Colonic mucosa (tissue), 4 donors: ENCODE data around the gene FPR3. TPM values are rescaled to one million over a fixed set of nuclear protein-coding genes. Genes with fewer than 3 reads are reported as not detected.

Experiments used
- DNase-seq: peaks from one replicate; pipeline ENCODE4 v3.0.0-alpha.2; 2020
- H3K27ac ChIP-seq: fragments of 200-600 bp; one replicate; pipeline ENCODE4 v1.8.0; 2021
- H3K27me3 ChIP-seq: fragments of 200-600 bp; one replicate; pipeline ENCODE4 v1.8.0; 2021
- H3K36me3 ChIP-seq: fragments of 200-600 bp; one replicate; pipeline ENCODE4 v1.8.0; 2021
- H3K4me1 ChIP-seq: fragments of 200-600 bp; one replicate; pipeline ENCODE4 v1.8.0; 2021; ENCODE audit warnings: mild to moderate bottlenecking
- H3K4me3 ChIP-seq: fragments of 200-600 bp; one replicate; pipeline ENCODE4 v1.8.0; 2021
- H3K9ac ChIP-seq, 2 donors: one replicate each; pipeline ENCODE4 v1.7.0; 2013; ENCODE audit warnings: control low read depth in 2 of 2, low read depth in 2 of 2, low read length in 2 of 2
- H3K9me3 ChIP-seq: fragments of 200-600 bp; one replicate; pipeline ENCODE4 v1.8.0; 2021
- intact Hi-C: fragments of 100-400 bp; cut with DNase I; formaldehyde crosslinking; loops from one replicate; pipeline ENCODE4 v1.14.1; 2022
- total RNA-seq, 2 donors: library from RNA; stranded (reverse); fragmentation: NEBNext Ultra II Directional in 1 of 2; extraction: Animal tissue kit (Norgen Biotek cat#: 25700) in 1 of 2; gene quantifications; one replicate each; pipeline ENCODE4 v1.2.1, GENCODE V29; 2021
- TF ChIP-seq, protein P1 (sequence below): fragments of 200-600 bp; IDR thresholded peaks from one replicate; pipeline ENCODE4 v1.8.0; 2022; ENCODE audit warnings: antibody characterized with exemption, mild to moderate bottlenecking
- donor health status: healthy.
- donor health status: DM: no; HTN: no; CAD: no.
- donor health status: DM: no; HTN: no; CAD: no.

FPR3 gene
- total RNA-seq, 2 donors from 2014 or later: 1.3 to 7.1 TPM

- TF ChIP-seq, protein P1, sequence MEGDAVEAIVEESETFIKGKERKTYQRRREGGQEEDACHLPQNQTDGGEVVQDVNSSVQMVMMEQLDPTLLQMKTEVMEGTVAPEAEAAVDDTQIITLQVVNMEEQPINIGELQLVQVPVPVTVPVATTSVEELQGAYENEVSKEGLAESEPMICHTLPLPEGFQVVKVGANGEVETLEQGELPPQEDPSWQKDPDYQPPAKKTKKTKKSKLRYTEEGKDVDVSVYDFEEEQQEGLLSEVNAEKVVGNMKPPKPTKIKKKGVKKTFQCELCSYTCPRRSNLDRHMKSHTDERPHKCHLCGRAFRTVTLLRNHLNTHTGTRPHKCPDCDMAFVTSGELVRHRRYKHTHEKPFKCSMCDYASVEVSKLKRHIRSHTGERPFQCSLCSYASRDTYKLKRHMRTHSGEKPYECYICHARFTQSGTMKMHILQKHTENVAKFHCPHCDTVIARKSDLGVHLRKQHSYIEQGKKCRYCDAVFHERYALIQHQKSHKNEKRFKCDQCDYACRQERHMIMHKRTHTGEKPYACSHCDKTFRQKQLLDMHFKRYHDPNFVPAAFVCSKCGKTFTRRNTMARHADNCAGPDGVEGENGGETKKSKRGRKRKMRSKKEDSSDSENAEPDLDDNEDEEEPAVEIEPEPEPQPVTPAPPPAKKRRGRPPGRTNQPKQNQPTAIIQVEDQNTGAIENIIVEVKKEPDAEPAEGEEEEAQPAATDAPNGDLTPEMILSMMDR: no peak
- no peak overlapping the region for H3K4me3 ChIP-seq
- H3K36me3 ChIP-seq: no peaks in the 10 kb centered on the region
- intact Hi-C loops: no loop called here
- no peak overlapping the region for H3K27ac ChIP-seq
- H3K4me1 ChIP-seq: no peaks in the 10 kb centered on the region
- no peaks in the 10 kb centered on the region for H3K9me3 ChIP-seq
- H3K27me3 ChIP-seq: no peaks in the 10 kb centered on the region
- no peak overlapping the region for H3K9ac ChIP-seq
- DNase-seq: no peak
Observed at GRCh38 chr19:51816711-51817110, 21.8 kb downstream of the FPR3 start.

- Histone ChIP-seq H3K9ac (no peak overlapping the region), H3K36me3 (no peaks in the 10 kb centered on the region), H3K27me3 (no peaks in the 10 kb centered on the region), H3K9me3 (no peaks in the 10 kb centered on the region), H3K27ac (no peak overlapping the region), H3K4me1 (no peaks in the 10 kb centered on the region), H3K4me3 (no peak overlapping the region)
- intact Hi-C loops: no loop called here
- TF ChIP-seq, protein P1: no peak
- no peak for DNase-seq
Observed at GRCh38 chr19:51820011-51820410, 25.1 kb downstream of the FPR3 start.

DNA sequence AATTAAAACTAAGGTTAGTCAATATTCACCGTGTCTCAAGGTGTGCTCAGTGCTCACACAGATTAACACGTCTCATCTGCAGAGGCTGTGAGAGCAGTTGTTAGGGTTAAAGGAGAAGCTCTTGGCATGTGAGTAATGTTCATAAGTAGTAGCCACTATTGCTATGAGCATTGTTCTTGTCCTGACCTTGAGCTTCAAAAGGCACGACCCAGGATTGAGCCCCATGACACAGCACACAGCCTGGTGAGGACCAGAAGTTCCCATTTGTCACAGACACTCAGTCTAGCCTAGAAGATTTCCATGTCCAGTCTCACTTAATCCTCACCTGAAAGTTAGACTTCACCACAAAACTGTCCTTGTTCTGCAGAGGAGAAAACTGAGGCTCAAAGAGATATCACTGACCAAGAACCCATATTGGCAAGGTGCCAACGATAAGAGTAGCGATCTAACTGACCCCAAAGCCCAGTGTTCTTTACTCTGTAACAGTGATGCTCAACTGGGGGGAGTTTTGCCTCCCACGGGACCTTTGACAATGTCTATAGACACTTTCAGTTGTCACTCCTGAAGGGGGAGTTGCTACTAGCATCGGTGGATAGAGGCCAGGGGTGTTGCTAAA lies 26.0 kb downstream of the FPR3 start:
- no peak for DNase-seq
- no peak overlapping the region for H3K27ac ChIP-seq
- no peaks in the 10 kb centered on the region for H3K4me1 ChIP-seq
- intact Hi-C loops: no loop called here
- H3K9ac ChIP-seq: no peak overlapping the region
- no peaks in the 10 kb centered on the region for H3K27me3 ChIP-seq
- no peaks in the 10 kb centered on the region for H3K9me3 ChIP-seq
- no peaks in the 10 kb centered on the region for H3K36me3 ChIP-seq
- no peak overlapping the region for H3K4me3 ChIP-seq
- TF ChIP-seq, protein P1: no peak

- TF ChIP-seq, protein P1: no peak
- no peak for DNase-seq
- H3K36me3 ChIP-seq: no peaks in the 10 kb centered on the region
- H3K4me1 ChIP-seq: no peaks in the 10 kb centered on the region
- no peaks in the 10 kb centered on the region for H3K27me3 ChIP-seq
- no peak overlapping the region for H3K9ac ChIP-seq
- H3K27ac ChIP-seq: no peak overlapping the region
- intact Hi-C loops: no loop called here
- no peaks in the 10 kb centered on the region for H3K9me3 ChIP-seq
- no peak overlapping the region for H3K4me3 ChIP-seq
Observed at GRCh38 chr19:51821456-51821855, 26.5 kb downstream of the FPR3 start.

DNA sequence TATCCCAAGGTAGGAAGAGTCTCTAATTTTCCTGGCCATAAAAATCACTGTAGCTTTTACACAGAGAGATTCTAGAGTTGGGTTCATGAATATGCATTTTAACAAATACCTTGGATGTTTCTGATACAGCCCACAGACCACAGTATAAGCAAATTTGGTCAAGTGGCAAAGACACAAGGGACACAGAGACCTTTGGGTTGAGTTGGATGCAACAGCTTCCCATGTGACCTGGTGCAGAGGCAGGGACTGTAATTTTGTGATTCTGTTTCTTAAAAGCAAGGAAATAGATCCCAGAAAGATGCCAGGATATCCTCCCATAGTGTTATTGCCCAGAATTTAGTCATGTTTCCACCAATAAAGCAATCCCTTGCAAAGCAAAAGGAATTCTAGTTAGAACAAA lies 27.0 kb downstream of the FPR3 start:
- no peak overlapping the region for H3K27ac ChIP-seq

More for the DNA sequence above, 27.0 kb downstream of the FPR3 start:
- no peak overlapping the region for H3K4me3 ChIP-seq
- intact Hi-C loops: no loop called here
- no peak for DNase-seq
- TF ChIP-seq, protein P1: no peak
- no peaks in the 10 kb centered on the region for H3K36me3 ChIP-seq
- no peaks in the 10 kb centered on the region for H3K9me3 ChIP-seq
- H3K4me1 ChIP-seq: no peaks in the 10 kb centered on the region
- H3K27me3 ChIP-seq: no peaks in the 10 kb centered on the region
- no peak overlapping the region for H3K9ac ChIP-seq
